Endothelial cell of umbilical vein (primary cell): ENCODE data around the gene CST8. TPM values are rescaled to one million over a fixed set of nuclear protein-coding genes. Genes with fewer than 3 reads are reported as not detected.

Experiments
- BruUV-seq: library from RNA; stranded (reverse); fragments of 400-500 nt; replicated peaks from 2 replicates; lab custom pipeline; 2021; lab: Mats Ljungman, UMichigan
- CTCF ChIA-PET: fragments of 300-600, 350-600 bp; sonication (Branson Sonifier 250); formaldehyde crosslinking; loops from one replicate; lab custom pipeline; 2021; ENCODE audit warnings: antibody characterized with exemption, inconsistent platforms; lab: Charles Lee
- POLR2A ChIA-PET: fragments of 300-600, 350-600 bp; sonication (Branson Sonifier 250); formaldehyde crosslinking; loops from one replicate; lab custom pipeline; 2021; ENCODE audit warnings: antibody characterized with exemption, inconsistent platforms; lab: Charles Lee
- DNase-seq: peaks from one replicate; pipeline ENCODE4 v3.0.0-alpha.2; 2011; ENCODE audit warnings: low read depth, low spot score
- FAIRE-seq: peaks from 2 replicates; lab custom pipeline; 2011; peaks lifted over from hg19 to GRCh38; lab: Jason Lieb, UNC
- H2AFZ ChIP-seq: 2 replicates; pipeline ENCODE4 v1.6.0; 2012; ENCODE audit warnings: low read depth, low read length, control low read depth, inconsistent platforms
- H3K27ac ChIP-seq: 2 replicates; pipeline ENCODE4 v1.5.1; 2011; ENCODE audit warnings: low read depth, mild to moderate bottlenecking, control low read depth, low read length, moderate library complexity; ENCODE audit not compliant: insufficient read depth
- H3K27me3 ChIP-seq, 2 experiments: 2 replicates each; pipeline versions ENCODE4 v1.6.0 to v1.6.1; 2011; ENCODE audit warnings: low read length in 2 of 2, mixed read lengths in 1 of 2; ENCODE audit not compliant: control insufficient read depth in 2 of 2, insufficient read depth in 2 of 2
- H3K36me3 ChIP-seq, 2 experiments: 2 replicates in 1 of 2; 3 replicates in 1 of 2; pipeline ENCODE4 v1.5.1; 2011; ENCODE audit warnings: low read length in 2 of 2, mild to moderate bottlenecking in 1 of 2, moderate library complexity in 1 of 2; ENCODE audit not compliant: control insufficient read depth in 2 of 2, insufficient read depth in 2 of 2; ENCODE audit errors: extremely low read depth in 1 of 2
- H3K4me1 ChIP-seq: 3 replicates; pipeline ENCODE4 v1.5.1; 2011; ENCODE audit warnings: mild to moderate bottlenecking, low read length; ENCODE audit not compliant: control insufficient read depth, insufficient read depth; ENCODE audit errors: extremely low read depth
- H3K4me2 ChIP-seq: 2 replicates; pipeline ENCODE4 v1.6.1; 2011; ENCODE audit warnings: low read length, control low read depth, mixed read lengths; ENCODE audit not compliant: insufficient read depth
- H3K4me3 ChIP-seq, 3 experiments: fragments of 200-600 bp in 1 of 3; sonication (generic), shearing (Covaris generic) in 1 of 3; replicated peaks in 1 of 3; 2 replicates each; pipeline ENCODE4 v1.5.1; 2011 to 2016; ENCODE audit warnings: control low read depth in 3 of 3, low read length in 3 of 3, mild to moderate bottlenecking in 2 of 3, inconsistent platforms in 1 of 3, low read depth in 1 of 3, moderate library complexity in 1 of 3; ENCODE audit not compliant: insufficient read depth in 1 of 3
- H3K79me2 ChIP-seq: 2 replicates; pipeline ENCODE4 v1.6.0; 2012; ENCODE audit warnings: low read length, inconsistent platforms; ENCODE audit not compliant: control insufficient read depth, insufficient read depth
- H3K9ac ChIP-seq: replicated peaks from 2 replicates; pipeline ENCODE3; 2011; ENCODE audit warnings: low read length, control low read depth; ENCODE audit not compliant: insufficient read depth; ENCODE audit errors: extremely low read depth
- H3K9me1 ChIP-seq: replicated peaks from 3 replicates; pipeline ENCODE4 v1.6.0; 2011; ENCODE audit warnings: mild to moderate bottlenecking, low read length; ENCODE audit not compliant: control insufficient read depth, insufficient read depth; ENCODE audit errors: extremely low read depth
- H3K9me3 ChIP-seq: replicated peaks from 2 replicates; pipeline ENCODE4 v1.5.1; 2012; ENCODE audit warnings: low read length, inconsistent platforms; ENCODE audit not compliant: control insufficient read depth, insufficient read depth
- H4K20me1 ChIP-seq: replicated peaks from 2 replicates; pipeline ENCODE3; 2011; ENCODE audit warnings: mild to moderate bottlenecking, low read length; ENCODE audit not compliant: control insufficient read depth, insufficient read depth; ENCODE audit errors: extremely low read depth
- EZH2 ChIP-seq: IDR thresholded peaks from 2 replicates; pipeline ENCODE4 v1.6.1; 2012; ENCODE audit warnings: borderline replicate concordance, low read depth, mild to moderate bottlenecking, moderate library complexity, low read length, inconsistent platforms; ENCODE audit not compliant: severe bottlenecking
- GATA2 ChIP-seq: IDR thresholded peaks from 2 replicates; pipeline ENCODE4 v1.7.0; 2011; ENCODE audit warnings: low read depth, mild to moderate bottlenecking, moderate library complexity, mixed read lengths, low read length; ENCODE audit not compliant: insufficient read length, insufficient read depth
- JUN ChIP-seq: IDR thresholded peaks from 2 replicates; pipeline ENCODE4 v1.6.1; 2011; ENCODE audit warnings: borderline replicate concordance, low read depth; ENCODE audit not compliant: insufficient read length, insufficient read depth
- MYC ChIP-seq: IDR thresholded peaks from one replicate; pipeline ENCODE4 v1.6.1; 2011; ENCODE audit warnings: mild to moderate bottlenecking, low read depth, low read length
- POLR2AphosphoS5 ChIP-seq: IDR thresholded peaks from 2 replicates; pipeline ENCODE4 v1.6.1; 2012; ENCODE audit warnings: low read depth, mild to moderate bottlenecking, control low read depth, low read length, moderate library complexity; ENCODE audit not compliant: insufficient read depth
- dilution Hi-C: fragments of 300-500 bp; cut with MboI; formaldehyde crosslinking; loops from one replicate; pipeline ENCODE4 v1.15.0; 2019; ENCODE audit warnings: low sequenced_read_pairs; ENCODE audit not compliant: extremely low pct_ligation_motif_present
- intact Hi-C: fragments of 100-400 bp; cut with micrococcal nuclease; formaldehyde crosslinking; loops from one replicate; pipeline ENCODE4 v1.10.0; 2022
- polyA plus RNA-seq, 4 experiments: library from polyadenylated mRNA; depleted of rRNA in 3 of 4; stranded (reverse) in 3 of 4; unstranded in 1 of 4; fragments of >200 nt; gene quantifications; 2 replicates each; pipeline versions ENCODE4 v1.2.1 to v1.2.3, GENCODE V29; 2011 to 2012; ENCODE audit warnings: missing spikeins in 1 of 4
- total RNA-seq: library from RNA; stranded (reverse); gene quantifications from 2 replicates; pipeline ENCODE4 v1.2.3, GENCODE V29; 2021
- TF ChIP-seq, protein P1 (sequence below), 2 donors: IDR thresholded peaks; 1 replicate in 1 of 2; 2 replicates in 1 of 2; pipeline ENCODE4 v1.5.1; 2011; ENCODE audit warnings: low read length in 2 of 2, mild to moderate bottlenecking in 2 of 2, moderate library complexity in 2 of 2, control low read depth in 1 of 2, inconsistent platforms in 1 of 2, low read depth in 1 of 2; ENCODE audit not compliant: insufficient read depth in 1 of 2; ENCODE audit errors: extremely low read depth in 1 of 2
- TF ChIP-seq, protein P2 (sequence below): IDR thresholded peaks from 2 replicates; pipeline ENCODE4 v1.6.1; 2011; ENCODE audit not compliant: insufficient read depth, insufficient read length

Gene CST8
- total and polyA plus RNA-seq, 2 donors (not counting 3 experiments of a cell fraction or from before 2014, with no cell fraction given): not detected

DNA sequence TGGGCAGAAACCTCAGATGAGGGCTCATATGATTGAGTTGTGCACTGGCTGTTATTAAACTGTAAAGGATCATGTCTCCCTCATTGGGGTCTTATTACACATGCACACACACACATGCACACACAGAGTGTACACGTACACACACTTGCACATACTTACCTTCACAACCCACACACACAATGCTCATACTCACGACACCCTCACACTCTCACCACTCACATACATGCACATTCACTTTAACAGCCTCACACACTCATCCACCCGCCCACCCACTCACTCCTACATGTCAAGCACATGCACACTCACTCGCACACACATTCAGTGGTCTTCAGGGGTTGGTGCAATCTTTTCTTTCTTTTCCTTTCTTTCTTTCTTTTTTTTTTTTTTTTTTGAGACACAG lies 46.1 kb upstream of the CST8 start:
- Histone ChIP-seq H3K9ac (no peak overlapping the region), H3K27ac (no peak overlapping the region), H3K4me2 (no peak overlapping the region), H3K79me2 (no peaks in the 10 kb centered on the region), H4K20me1 (no peaks in the 10 kb centered on the region), H3K9me3 (no peaks in the 10 kb centered on the region), H3K36me3 (no peaks in the 10 kb centered on the region), H2AFZ (no peak overlapping the region), H3K9me1 (no peaks in the 10 kb centered on the region), H3K27me3 (no peaks in the 10 kb centered on the region), H3K4me3 (no peak overlapping the region), H3K4me1 (no peaks in the 10 kb centered on the region)
- DNase-seq: no peak
- POLR2A ChIA-PET: no interaction called here
- CTCF ChIA-PET: interaction anchor here (0.6 to 3.4 kb wide), 3 partner anchors 10 to 159 kb away, joined by 3 to 60 read pairs (median 3); partner anchors contain the start of gene NXT1
- no TSS peak for BruUV-seq
- no peak for TF ChIP-seq MYC
- no peak for TF ChIP-seq JUN
- TF ChIP-seq POLR2AphosphoS5: no peak
- no peak for TF ChIP-seq EZH2
- no peak for TF ChIP-seq GATA2
- TF ChIP-seq, protein P1, sequence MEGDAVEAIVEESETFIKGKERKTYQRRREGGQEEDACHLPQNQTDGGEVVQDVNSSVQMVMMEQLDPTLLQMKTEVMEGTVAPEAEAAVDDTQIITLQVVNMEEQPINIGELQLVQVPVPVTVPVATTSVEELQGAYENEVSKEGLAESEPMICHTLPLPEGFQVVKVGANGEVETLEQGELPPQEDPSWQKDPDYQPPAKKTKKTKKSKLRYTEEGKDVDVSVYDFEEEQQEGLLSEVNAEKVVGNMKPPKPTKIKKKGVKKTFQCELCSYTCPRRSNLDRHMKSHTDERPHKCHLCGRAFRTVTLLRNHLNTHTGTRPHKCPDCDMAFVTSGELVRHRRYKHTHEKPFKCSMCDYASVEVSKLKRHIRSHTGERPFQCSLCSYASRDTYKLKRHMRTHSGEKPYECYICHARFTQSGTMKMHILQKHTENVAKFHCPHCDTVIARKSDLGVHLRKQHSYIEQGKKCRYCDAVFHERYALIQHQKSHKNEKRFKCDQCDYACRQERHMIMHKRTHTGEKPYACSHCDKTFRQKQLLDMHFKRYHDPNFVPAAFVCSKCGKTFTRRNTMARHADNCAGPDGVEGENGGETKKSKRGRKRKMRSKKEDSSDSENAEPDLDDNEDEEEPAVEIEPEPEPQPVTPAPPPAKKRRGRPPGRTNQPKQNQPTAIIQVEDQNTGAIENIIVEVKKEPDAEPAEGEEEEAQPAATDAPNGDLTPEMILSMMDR (IDR thresholded peaks at IDR 0.05; ENCODE audit: extremely low read depth in 1 of 2, insufficient read depth in 1 of 2, low read depth in 1 of 2, low read length in 2 of 2): no peak
- TF ChIP-seq, protein P2, sequence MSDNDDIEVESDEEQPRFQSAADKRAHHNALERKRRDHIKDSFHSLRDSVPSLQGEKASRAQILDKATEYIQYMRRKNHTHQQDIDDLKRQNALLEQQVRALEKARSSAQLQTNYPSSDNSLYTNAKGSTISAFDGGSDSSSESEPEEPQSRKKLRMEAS: no peak
- FAIRE-seq: no peak
- intact Hi-C loops: loop anchor here (5.0 kb wide), 1 partner anchor 222 kb away; no protein-coding TSS in a partner anchor
- dilution Hi-C loops: no loop called here
